HEK293T (cell line): Measurements from ENCODE around the gene PLA2G4A.

Source experiments
- BHLHE40 ChIP-seq: fragments of 450-650 bp; IDR thresholded peaks from 2 replicates; pipeline ENCODE4 v1.6.1; 2016; ENCODE audit warnings: mild to moderate bottlenecking, moderate library complexity, borderline replicate concordance
- CTBP1 ChIP-seq: fragments of 450-650 bp; IDR thresholded peaks from 2 replicates; pipeline ENCODE4 v1.6.1; 2016; ENCODE audit warnings: borderline replicate concordance
- PKNOX1 ChIP-seq: fragments of 450-650 bp; IDR thresholded peaks from 2 replicates; pipeline ENCODE4 v1.6.1; 2016
- SP1 ChIP-seq: fragments of 450-650 bp; IDR thresholded peaks from 2 replicates; pipeline ENCODE4 v1.6.1; 2017
- SUZ12 ChIP-seq: fragments of 450-650 bp; IDR thresholded peaks from 2 replicates; pipeline ENCODE4 v1.6.1; 2016; ENCODE audit warnings: mild to moderate bottlenecking
- ZNF384 ChIP-seq: fragments of 450-650 bp; IDR thresholded peaks from 2 replicates; pipeline ENCODE4 v1.6.1; 2016

- TF ChIP-seq SUZ12 (no peak), SP1 (no peak), ZNF384 (no peak), PKNOX1 (no peak), CTBP1 (no peak), BHLHE40 (no peak)
Observed at GRCh38 chr1:186896211-186896610, 67.5 kb downstream of the PLA2G4A start.
